Measurements from ENCODE around the gene NAA20.
A peak's percentile ranks its signal among the peaks of the same experiment; 100 is the strongest.

NAA20 gene, protein sequence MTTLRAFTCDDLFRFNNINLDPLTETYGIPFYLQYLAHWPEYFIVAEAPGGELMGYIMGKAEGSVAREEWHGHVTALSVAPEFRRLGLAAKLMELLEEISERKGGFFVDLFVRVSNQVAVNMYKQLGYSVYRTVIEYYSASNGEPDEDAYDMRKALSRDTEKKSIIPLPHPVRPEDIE

DNA sequence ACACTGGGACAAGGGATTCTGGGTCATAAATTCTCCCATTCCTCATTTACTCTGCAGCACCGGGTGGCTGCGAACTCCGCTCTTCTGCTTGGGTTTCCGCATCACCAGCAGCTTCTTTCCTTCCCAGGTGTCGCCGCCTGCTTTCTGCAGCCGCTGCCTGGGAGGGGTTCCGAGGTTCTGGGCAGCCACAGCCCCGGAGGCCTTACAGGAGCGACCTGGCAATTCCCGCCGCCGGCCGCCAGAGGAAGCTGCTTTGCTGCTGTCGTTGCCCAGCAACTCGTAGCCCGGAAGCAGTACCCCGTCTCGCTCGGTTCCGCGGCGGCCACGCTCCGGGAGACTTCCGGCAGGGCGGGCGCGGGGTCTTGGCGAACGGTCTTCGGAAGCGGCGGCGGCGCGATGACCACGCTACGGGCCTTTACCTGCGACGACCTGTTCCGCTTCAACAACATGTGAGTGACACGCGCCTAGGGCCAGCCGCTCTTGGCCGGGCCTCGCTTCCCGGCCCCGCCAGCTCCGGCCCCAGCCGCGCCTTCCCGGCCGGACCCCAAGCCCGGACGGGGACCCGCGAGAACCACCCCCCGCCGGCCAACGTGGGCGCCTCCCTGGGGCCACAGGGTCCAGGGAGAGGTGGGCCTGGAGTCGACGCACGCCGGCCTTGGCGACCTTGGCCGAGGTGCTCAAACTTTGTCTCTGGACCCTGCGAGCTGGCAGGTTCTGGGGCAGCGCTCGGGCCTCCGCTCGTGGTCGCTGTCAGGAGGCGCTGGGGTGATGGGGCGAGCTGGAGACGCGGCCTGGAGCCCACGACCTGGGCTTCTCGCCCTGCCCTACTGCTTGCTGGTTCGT lies at the start of gene NAA20:
NAA20 (plus strand) TSS at position 362 of the 843 bp plus-strand sequence; CDS start at position 397, 35 bp downstream.
- peak; percentile 87 for DNase-seq

DNA sequence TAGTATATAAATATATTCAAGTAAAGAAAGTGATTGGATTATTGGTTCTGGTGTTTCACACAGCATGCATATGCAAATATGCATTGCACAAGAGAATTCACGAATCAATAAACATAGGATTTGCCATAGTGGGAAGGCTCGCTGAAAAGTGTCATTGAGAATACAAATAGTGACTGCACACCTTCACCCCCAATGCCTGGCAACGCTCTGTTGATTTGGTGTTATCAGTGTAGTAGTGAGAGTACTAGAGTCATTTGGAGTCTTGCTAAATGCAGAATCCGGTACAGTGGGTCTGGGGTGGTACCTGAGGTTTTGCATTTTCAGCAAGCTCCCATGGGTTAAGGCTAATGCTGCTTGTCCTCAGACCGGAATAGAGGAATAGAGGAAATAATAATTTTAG lies 49.7 kb upstream of the NAA20 start:
- DNase-seq = no peak

GRCh38 chr20:19968028-19968427 lies 49.1 kb upstream of the NAA20 start:
- DNase-seq = no peak

DNA sequence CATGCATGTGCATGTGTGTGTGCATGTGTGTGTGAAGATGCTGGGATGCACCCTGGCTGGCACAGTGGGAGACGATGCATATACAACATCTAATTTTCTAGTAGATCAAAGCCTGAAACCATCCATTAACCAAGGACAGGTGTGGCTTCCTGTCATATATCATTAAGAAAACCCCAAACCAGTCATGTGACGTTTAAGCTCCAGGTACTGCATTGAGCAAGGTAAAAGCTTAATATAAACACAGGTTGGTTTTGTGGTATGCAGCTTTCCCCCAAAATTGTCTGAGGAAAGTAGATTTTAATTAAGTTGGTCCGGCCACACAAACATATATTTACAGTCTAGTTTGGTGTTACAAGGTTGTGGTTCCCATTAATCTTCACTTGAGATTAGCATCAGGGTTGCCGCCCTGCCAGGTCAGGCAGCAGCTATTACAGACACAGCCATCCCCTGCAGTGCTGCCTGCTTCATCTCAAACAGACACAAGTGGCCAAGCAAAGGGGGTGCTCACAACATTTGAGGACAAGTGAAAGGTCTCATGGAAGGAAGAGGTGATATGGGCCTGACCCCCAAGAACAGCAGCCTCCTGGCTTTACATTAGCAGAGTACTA lies 48.6 kb upstream of the NAA20 start:
- DNase-seq = no peak

- DNase-seq = no peak
These were observed 48.1 kb upstream of the NAA20 start for GRCh38 chr20:19969106-19969505.

DNA sequence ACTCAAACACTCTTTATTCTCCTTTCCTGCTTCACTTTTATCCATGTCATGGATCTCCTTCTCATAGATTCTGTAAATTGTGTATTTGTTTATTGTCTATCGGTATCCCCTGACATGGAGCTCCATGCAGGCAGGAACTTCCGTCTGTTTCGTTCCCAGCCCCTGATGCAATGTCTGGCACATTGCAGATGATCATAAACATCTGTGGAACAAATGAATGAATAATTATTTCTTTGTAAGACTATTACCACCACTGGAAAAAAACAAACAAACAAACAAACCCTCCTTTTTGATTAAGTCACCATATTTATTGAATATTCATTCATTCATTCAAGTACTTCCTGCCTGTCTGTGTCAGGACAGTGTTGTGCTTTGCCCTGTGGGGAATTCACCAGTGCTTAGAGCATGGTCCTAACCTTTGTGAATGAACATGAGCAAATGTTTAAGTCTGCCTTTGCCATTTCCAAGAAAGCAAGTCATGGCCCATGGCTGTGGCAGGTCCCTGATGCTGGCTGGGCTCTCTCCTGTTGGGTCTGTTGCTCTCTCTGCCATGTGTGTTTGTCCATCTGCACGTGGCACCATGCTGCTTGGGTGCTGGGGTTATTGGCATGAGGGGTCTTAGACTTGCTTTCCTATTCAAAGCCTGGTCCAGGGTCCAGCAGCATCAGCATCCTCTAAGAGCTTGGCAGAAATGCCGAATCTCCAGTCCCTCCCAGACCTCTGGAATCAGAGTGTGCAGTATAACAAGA lies 47.5 kb upstream of the NAA20 start:
- DNase-seq = no peak

DNA sequence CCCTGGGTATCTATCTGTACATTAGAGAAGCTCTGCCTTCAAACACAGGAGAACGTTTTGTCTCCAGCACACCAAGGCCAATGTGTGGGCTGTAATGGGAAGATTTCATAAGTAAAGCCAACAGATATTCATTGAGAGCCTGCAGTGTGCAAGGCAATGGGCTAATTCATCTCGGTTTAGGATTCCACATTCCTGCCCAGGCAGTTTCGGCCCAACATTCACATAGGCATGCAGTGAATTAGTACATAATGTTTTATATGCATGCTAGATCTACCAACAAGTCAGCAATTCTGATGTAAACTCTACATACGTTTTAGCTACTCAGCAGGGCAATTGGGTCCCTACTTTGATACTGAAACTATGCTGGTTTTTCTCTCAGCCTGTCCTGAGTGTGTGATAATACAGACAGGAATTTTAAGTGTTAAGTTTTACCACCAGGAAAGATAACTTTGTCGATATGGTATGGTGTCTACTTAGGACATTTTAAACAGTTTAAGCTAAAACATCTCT lies 46.9 kb upstream of the NAA20 start:
- DNase-seq = no peak

DNA sequence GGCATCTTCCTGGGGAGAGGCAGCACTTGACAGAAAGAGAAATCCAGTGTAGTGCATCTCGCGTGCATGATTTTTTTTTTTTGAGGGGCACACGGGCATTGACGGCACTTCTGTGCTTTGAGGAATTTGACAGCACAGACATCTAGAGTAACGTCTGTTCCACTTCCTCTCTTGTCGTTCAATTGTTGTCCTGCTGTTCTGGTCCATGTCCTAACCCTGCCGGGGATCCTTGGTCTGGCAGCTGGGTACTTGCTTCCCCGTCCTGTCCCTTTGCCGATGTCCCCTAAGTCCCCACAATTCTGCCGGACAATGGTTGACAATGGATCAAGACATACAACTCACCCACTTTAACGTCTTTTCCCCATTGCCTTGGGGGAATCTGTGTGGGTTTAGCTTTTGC lies 46.0 kb upstream of the NAA20 start:
- DNase-seq = no peak

DNA sequence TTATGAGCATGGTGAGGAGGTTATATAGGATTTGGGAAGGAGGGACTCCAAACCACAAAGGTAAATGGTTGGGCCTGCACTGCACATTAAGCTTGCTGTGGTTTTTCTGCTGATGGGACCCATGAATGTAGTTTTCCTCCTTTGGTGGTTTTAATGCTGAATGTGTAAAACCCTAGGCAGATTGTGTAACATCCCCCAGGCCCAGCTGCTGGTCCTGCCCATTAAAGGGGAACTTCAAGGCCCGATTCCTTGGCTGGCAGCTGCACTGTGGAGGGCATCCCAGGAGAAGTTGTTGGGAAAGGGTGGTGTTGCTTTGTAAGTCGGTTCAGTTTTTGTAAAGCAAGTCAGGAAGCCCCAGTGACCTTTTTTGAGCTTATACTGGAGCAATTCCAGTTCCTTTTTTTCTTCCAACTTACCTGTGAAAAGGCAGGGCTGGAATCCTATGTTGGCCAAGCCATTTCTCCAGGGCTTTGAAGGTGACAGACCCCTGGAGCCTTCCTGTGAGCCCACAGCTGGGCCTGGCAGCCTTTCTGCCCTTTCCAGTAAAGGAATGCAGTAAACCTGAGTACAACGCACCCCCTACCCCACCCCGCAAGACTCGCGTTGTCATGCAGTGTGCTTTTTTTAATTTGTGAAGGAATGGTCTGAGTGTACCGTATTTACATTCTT lies 43.1 kb upstream of the NAA20 start:
- no peak for DNase-seq

DNA sequence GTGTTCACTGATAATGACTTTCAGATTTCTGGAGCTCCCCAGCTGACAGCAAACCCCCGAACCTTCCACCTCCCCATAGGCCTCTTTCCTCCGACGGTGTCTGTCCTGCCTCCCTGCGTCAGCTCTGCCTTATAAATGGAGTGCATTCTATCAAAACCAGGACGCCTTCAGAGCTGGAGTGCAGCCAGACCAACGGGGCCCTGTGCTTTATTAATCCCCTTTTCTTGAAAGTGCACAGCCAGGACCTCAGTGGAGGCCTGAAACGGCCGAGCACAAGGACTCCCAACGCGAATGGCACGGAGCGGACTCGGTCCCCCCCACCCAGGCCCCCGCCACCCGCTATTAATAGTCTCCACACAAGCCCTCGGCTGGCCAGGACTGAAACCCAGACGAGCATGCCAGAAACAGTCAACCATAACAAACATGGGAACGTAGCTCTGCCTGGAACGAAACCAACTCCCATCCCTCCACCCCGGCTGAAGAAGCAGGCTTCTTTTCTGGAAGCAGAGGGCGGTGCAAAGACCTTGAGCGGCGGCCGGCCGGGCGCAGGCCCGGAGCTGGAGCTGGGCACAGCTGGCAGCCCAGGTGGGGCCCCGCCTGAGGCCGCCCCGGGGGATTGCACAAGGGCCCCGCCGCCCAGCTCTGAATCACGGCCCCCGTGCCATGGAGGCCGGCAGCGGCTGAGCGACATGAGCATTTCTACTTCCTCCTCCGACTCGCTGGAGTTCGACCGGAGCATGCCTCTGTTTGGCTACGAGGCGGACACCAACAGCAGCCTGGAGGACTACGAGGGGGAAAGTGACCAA lies 42.3 kb upstream of the NAA20 start:
- peak; percentile 71 for DNase-seq

DNA sequence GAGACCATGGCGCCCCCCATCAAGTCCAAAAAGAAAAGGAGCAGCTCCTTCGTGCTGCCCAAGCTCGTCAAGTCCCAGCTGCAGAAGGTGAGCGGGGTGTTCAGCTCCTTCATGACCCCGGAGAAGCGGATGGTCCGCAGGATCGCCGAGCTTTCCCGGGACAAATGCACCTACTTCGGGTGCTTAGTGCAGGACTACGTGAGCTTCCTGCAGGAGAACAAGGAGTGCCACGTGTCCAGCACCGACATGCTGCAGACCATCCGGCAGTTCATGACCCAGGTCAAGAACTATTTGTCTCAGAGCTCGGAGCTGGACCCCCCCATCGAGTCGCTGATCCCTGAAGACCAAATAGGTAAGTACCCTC lies 41.7 kb upstream of the NAA20 start:
- DNase-seq = no peak

GRCh38 chr20:19975901-19976300 lies 41.3 kb upstream of the NAA20 start:
- no peak for DNase-seq

GRCh38 chr20:19976595-19977372 lies 40.4 kb upstream of the NAA20 start:
- DNase-seq = no peak

DNA sequence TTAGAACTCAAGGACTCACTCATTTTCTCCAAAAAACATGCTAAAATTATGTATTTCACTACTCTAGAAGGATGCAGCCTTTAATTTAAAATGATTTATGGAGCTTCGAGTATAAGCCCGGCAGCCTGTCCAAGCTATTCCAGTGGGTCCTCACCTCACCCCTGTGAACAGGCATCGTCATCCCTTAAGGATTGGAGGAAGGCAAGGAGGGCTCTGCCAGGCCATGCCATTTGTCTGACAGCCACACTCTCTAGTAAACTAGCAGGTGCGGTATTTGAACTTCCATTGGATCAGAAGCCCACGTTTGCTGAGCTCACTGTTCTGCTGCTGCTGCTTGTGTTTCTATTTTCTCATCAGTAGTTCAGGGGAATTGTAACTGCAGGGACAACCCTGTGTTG lies 39.8 kb upstream of the NAA20 start:
- DNase-seq = no peak

GRCh38 chr20:19978511-19979210 lies 38.5 kb upstream of the NAA20 start:
- no peak for DNase-seq

DNA sequence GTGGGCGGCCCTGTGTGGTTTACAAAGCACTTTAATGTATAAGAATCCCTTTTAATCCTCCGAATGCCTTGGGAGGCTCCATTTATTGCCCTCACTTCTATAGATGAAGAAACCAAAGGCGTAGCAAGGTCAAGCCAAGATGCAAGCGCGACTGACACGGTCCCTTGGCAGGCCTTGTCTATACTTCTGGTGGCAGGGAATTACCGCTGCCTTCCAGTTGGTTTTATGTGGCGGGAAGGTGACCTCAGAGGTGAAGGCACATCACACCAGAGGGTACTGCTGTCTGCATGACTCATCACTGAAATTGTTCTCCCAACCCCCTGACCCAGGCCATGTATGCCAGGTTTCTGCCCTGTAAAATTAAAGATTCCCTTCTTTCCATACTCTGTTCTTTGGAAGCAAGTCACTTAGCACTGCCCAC lies 36.1 kb upstream of the NAA20 start:
- no peak for DNase-seq

DNA sequence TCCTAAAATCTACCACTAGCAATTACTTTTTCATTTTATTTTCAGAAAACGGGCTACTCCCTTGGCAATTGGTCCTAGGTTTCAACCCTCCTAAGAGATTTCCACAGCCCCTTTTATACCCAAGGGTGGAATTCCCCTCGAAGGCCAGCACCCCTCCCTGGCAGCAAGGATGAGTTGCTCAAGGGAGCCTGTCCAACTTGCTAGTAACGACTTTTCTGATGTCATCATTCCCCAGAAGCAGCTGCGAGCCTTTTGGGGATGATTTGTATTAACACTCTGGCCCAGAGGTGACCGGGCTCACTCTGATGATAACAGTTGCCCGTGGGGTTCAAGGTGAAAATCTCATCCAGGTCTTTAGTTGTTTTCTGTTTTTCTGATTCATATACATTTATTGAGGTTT lies 30.7 kb upstream of the NAA20 start:
- DNase-seq = no peak

- DNase-seq = no peak
These were observed 30.1 kb upstream of the NAA20 start for GRCh38 chr20:19987046-19987445.

- DNase-seq = no peak
These were observed 26.3 kb upstream of the NAA20 start for GRCh38 chr20:19990850-19991249.

DNA sequence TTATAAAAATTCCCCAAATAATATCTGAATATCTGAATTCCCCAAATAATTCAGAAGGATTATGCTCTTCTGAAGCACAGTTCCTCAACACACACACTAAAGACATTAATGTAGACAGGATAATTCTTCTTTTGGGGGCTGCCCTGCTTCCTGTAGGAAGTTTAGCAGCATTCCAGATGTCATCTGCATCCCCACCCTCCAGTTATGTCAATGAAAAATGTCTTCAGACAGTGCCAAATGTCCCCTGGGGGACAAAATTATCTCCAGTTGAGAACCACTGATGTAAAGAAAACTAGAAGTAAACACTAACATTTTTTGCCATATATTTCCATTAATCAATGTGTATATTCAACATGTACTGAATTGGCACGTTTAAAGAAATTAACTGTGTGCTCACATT lies 25.9 kb upstream of the NAA20 start:
- no peak for DNase-seq

Data from NCI-H1092 treated with DMSO at 0.1 percent for 48 hours (cell line).